H1 (cell line): ENCODE measurements around the gene ASMTL. TPM values are rescaled to one million over a fixed set of nuclear protein-coding genes. Genes with fewer than 3 reads are reported as not detected.

Experiments
- CTCF ChIA-PET: fragments of 300-600 bp; sonication (Branson Sonifier 250); formaldehyde crosslinking; loops from one replicate; lab custom pipeline; 2021; ENCODE audit not compliant: partially characterized antibody; lab: Charles Lee
- POLR2A ChIA-PET: fragments of 300-600 bp; sonication (Branson Sonifier 250); formaldehyde crosslinking; loops from one replicate; lab custom pipeline; 2021; ENCODE audit warnings: inconsistent platforms; ENCODE audit not compliant: partially characterized antibody; lab: Charles Lee
- DNase-seq, 2 experiments: peaks; one replicate each; pipeline versions ENCODE4 v3.0.0 to v3.0.0-alpha.2; 2010 to 2022; ENCODE audit warnings: low spot score in 2 of 2, low read depth in 1 of 2, mixed read lengths in 1 of 2
- FAIRE-seq: peaks from 2 replicates; lab custom pipeline; 2011; peaks lifted over from hg19 to GRCh38; lab: Jason Lieb, UNC
- H2AFZ ChIP-seq: 2 replicates; pipeline ENCODE4 v1.8.1; 2012; ENCODE audit warnings: low read length, inconsistent platforms
- H2AK5ac ChIP-seq: 2 replicates; pipeline ENCODE4 v1.6.1; 2013; ENCODE audit warnings: low read depth, low read length
- H2BK120ac ChIP-seq: replicated peaks from 2 replicates; pipeline ENCODE3; 2013; ENCODE audit warnings: low read depth, low read length, inconsistent platforms
- H2BK12ac ChIP-seq: 2 replicates; pipeline ENCODE4 v1.6.1; 2013; ENCODE audit warnings: low read depth, low read length
- H2BK15ac ChIP-seq: 2 replicates; pipeline ENCODE4 v1.6.1; 2013; ENCODE audit warnings: low read length
- H2BK20ac ChIP-seq: 2 replicates; pipeline ENCODE4 v1.6.1; 2013; ENCODE audit warnings: low read length
- H2BK5ac ChIP-seq: 2 replicates; pipeline ENCODE4 v1.6.1; 2013; ENCODE audit warnings: low read depth, low read length
- H3K14ac ChIP-seq: 2 replicates; pipeline ENCODE4 v1.6.1; 2013; ENCODE audit warnings: inconsistent platforms; ENCODE audit not compliant: insufficient read length
- H3K18ac ChIP-seq: 2 replicates; pipeline ENCODE4 v1.6.1; 2013; ENCODE audit warnings: low read length; ENCODE audit errors: extremely low read depth
- H3K23ac ChIP-seq: 2 replicates; pipeline ENCODE4 v1.6.1; 2013; ENCODE audit warnings: inconsistent platforms; ENCODE audit not compliant: insufficient read length
- H3K23me2 ChIP-seq: 2 replicates; pipeline ENCODE4 v1.6.1; 2013; ENCODE audit warnings: low read depth, low read length
- H3K27ac ChIP-seq: 2 replicates; pipeline ENCODE4 v1.6.1; 2011; ENCODE audit warnings: low read depth, low read length, inconsistent platforms
- H3K27me3 ChIP-seq, 4 experiments: replicated peaks in 1 of 4; 1 replicate in 1 of 4; 2 replicates in 3 of 4; pipeline versions ENCODE4 v1.6.1 to v1.8.1; 2011 to 2013; ENCODE audit warnings: low read length in 3 of 4, mild to moderate bottlenecking in 3 of 4, inconsistent platforms in 2 of 4, mixed read lengths in 2 of 4, moderate library complexity in 1 of 4; ENCODE audit not compliant: control insufficient read depth in 3 of 4, insufficient read depth in 3 of 4; ENCODE audit errors: extremely low read depth in 1 of 4
- H3K36me3 ChIP-seq, 4 experiments: 2 replicates each; pipeline versions ENCODE4 v1.6.1 to v1.8.1; 2011 to 2013; ENCODE audit warnings: mild to moderate bottlenecking in 4 of 4, low read length in 3 of 4, moderate library complexity in 2 of 4, control low read depth in 1 of 4, inconsistent platforms in 1 of 4; ENCODE audit not compliant: insufficient read depth in 4 of 4, control insufficient read depth in 2 of 4
- H3K4ac ChIP-seq: replicated peaks from 2 replicates; pipeline ENCODE3; 2013; ENCODE audit warnings: low read length, low read depth, mixed read lengths, inconsistent platforms; ENCODE audit not compliant: insufficient read length
- H3K4me1 ChIP-seq, 4 experiments: replicated peaks in 1 of 4; 1 replicate in 1 of 4; 2 replicates in 3 of 4; pipeline versions ENCODE4 v1.6.1 to v1.8.1; 2011 to 2013; ENCODE audit warnings: low read length in 3 of 4, inconsistent platforms in 2 of 4, mixed read lengths in 1 of 4; ENCODE audit not compliant: insufficient read depth in 4 of 4, control insufficient read depth in 3 of 4
- H3K4me2 ChIP-seq, 2 experiments: 2 replicates each; pipeline versions ENCODE4 v1.6.1 to v1.8.1; 2011 to 2013; ENCODE audit warnings: low read depth in 2 of 2, low read length in 2 of 2, control low read depth in 1 of 2, inconsistent platforms in 1 of 2, mild to moderate bottlenecking in 1 of 2; ENCODE audit not compliant: insufficient read depth in 1 of 2
- H3K4me3 ChIP-seq, 4 experiments: fragments of 200-600, 300-600 bp in 1 of 4; sonication (generic), shearing (Covaris generic), sonication (Bioruptor Twin) in 1 of 4; 2 replicates each; pipeline versions ENCODE4 v1.5.1 to v1.8.1; 2011 to 2016; ENCODE audit warnings: low read length in 4 of 4, low read depth in 3 of 4, control low read depth in 2 of 4, inconsistent platforms in 2 of 4, mild to moderate bottlenecking in 2 of 4, mixed read lengths in 1 of 4, moderate library complexity in 1 of 4; ENCODE audit not compliant: insufficient read depth in 2 of 4; ENCODE audit errors: extremely low read depth in 1 of 4
- H3K56ac ChIP-seq: replicated peaks from 2 replicates; pipeline ENCODE3; 2013; ENCODE audit warnings: low read depth, mild to moderate bottlenecking, mixed read lengths, low read length, inconsistent platforms; ENCODE audit not compliant: insufficient read length
- H3K79me1 ChIP-seq: 2 replicates; pipeline ENCODE4 v1.6.1; 2013; ENCODE audit warnings: low read depth, low read length, control low read depth
- H3K79me2 ChIP-seq, 2 experiments: 2 replicates each; pipeline versions ENCODE4 v1.6.1 to v1.8.1; 2012 to 2013; ENCODE audit warnings: low read length in 2 of 2, mild to moderate bottlenecking in 2 of 2, inconsistent platforms in 1 of 2; ENCODE audit not compliant: insufficient read depth in 2 of 2, control insufficient read depth in 1 of 2
- H3K9ac ChIP-seq, 4 experiments: replicated peaks in 1 of 4; 1 replicate in 1 of 4; 2 replicates in 3 of 4; pipeline versions ENCODE4 v1.6.1 to v1.8.1; 2011 to 2013; ENCODE audit warnings: low read depth in 3 of 4, low read length in 3 of 4, control low read depth in 2 of 4, mild to moderate bottlenecking in 2 of 4, moderate library complexity in 2 of 4, inconsistent platforms in 1 of 4; ENCODE audit errors: extremely low read depth in 1 of 4
- H3K9me3 ChIP-seq, 2 experiments: 2 replicates each; pipeline versions ENCODE4 v1.6.1 to v1.8.1; 2012 to 2013; ENCODE audit warnings: mild to moderate bottlenecking in 2 of 2, moderate library complexity in 2 of 2, control low read depth in 1 of 2, inconsistent platforms in 1 of 2, low read depth in 1 of 2, low read length in 1 of 2, mixed read lengths in 1 of 2; ENCODE audit not compliant: insufficient read depth in 2 of 2
- H4K20me1 ChIP-seq, 2 experiments: replicated peaks in 1 of 2; 2 replicates each; pipeline versions ENCODE3 to v1.8.1; 2011 to 2013; ENCODE audit warnings: inconsistent platforms in 2 of 2, low read length in 2 of 2, mild to moderate bottlenecking in 1 of 2; ENCODE audit not compliant: insufficient read depth in 2 of 2, control insufficient read depth in 1 of 2
- H4K5ac ChIP-seq: 2 replicates; pipeline ENCODE4 v1.6.1; 2013; ENCODE audit warnings: low read length, low read depth, mixed read lengths, inconsistent platforms; ENCODE audit not compliant: insufficient read length
- H4K8ac ChIP-seq: 2 replicates; pipeline ENCODE4 v1.8.0; 2013; ENCODE audit warnings: mild to moderate bottlenecking, moderate library complexity, low read length, inconsistent platforms; ENCODE audit not compliant: insufficient read depth; ENCODE audit errors: extremely low read depth
- H4K91ac ChIP-seq: replicated peaks from 2 replicates; pipeline ENCODE3; 2013; ENCODE audit warnings: low read length, mixed read lengths, inconsistent platforms; ENCODE audit not compliant: insufficient read length
- KDM1A ChIP-seq: fragments of 200-600, 300-600 bp; sonication (generic); IDR thresholded peaks from 2 replicates; pipeline ENCODE4 v1.7.1; 2016; ENCODE audit warnings: mild to moderate bottlenecking, low read length, borderline replicate concordance
- KDM5A ChIP-seq: fragments of 200-600 bp; IDR thresholded peaks from 2 replicates; pipeline ENCODE4 v1.7.1; 2012; ENCODE audit warnings: mild to moderate bottlenecking, low read length, inconsistent platforms, mixed read lengths
- NANOG ChIP-seq: IDR thresholded peaks from 2 replicates; pipeline ENCODE4 v1.6.1; 2011; ENCODE audit warnings: low read length, low read depth, mild to moderate bottlenecking, inconsistent platforms; ENCODE audit not compliant: insufficient read depth, poor library complexity, severe bottlenecking
- SIX5 ChIP-seq: IDR thresholded peaks from 2 replicates; pipeline ENCODE4 v1.6.1; 2011; ENCODE audit warnings: mild to moderate bottlenecking, low read depth, low read length
- WGBS, 2 experiments: shearing (Covaris generic) in 1 of 2; methylation state at CpG; one replicate each; pipeline versions ENCODE4 v1.1.6 to v1.1.7; 2013 to 2015; ENCODE audit warnings: low lambda C conversion rate in 2 of 2, mixed read lengths in 2 of 2, inconsistent platforms in 1 of 2, low coverage in 1 of 2, missing lambda C conversion rate in 1 of 2; ENCODE audit not compliant: insufficient replicate concordance in 2 of 2, insufficient coverage in 1 of 2, insufficient read length in 1 of 2; ENCODE audit errors: extremely low coverage in 1 of 2, missing lambda C conversion rate in 1 of 2; 5-methylcytosine and 5-hydroxymethylcytosine counted together
- polyA plus RNA-seq, 7 experiments: library from polyadenylated mRNA; depleted of rRNA in 3 of 7; stranded (reverse) in 5 of 7; unstranded in 2 of 7; fragments of >200 nt in 5 of 7; fragments of 200-250 nt in 2 of 7; gene quantifications; 1 replicate in 5 of 7; 2 replicates in 1 of 7; 4 replicates in 1 of 7; pipeline versions ENCODE4 v1.2.1 to v1.2.3, GENCODE V29; 2011 to 2013; ENCODE audit warnings: missing spikeins in 2 of 7, mixed read lengths in 2 of 7
- total RNA-seq: library from RNA; stranded (reverse); fragmentation: NEBNext Ultra II Directional; extraction: Animal tissue kit (Norgen Biotek cat#: 25700); gene quantifications from 2 replicates; pipeline ENCODE4 v1.2.1, GENCODE V29; 2021

The ASMTL gene
- total and polyA plus RNA-seq, 2 of the 8 experiments (the other 6 are each of a cell fraction or from before 2014, with no cell fraction given): 75.6 to 81.4 TPM

DNA sequence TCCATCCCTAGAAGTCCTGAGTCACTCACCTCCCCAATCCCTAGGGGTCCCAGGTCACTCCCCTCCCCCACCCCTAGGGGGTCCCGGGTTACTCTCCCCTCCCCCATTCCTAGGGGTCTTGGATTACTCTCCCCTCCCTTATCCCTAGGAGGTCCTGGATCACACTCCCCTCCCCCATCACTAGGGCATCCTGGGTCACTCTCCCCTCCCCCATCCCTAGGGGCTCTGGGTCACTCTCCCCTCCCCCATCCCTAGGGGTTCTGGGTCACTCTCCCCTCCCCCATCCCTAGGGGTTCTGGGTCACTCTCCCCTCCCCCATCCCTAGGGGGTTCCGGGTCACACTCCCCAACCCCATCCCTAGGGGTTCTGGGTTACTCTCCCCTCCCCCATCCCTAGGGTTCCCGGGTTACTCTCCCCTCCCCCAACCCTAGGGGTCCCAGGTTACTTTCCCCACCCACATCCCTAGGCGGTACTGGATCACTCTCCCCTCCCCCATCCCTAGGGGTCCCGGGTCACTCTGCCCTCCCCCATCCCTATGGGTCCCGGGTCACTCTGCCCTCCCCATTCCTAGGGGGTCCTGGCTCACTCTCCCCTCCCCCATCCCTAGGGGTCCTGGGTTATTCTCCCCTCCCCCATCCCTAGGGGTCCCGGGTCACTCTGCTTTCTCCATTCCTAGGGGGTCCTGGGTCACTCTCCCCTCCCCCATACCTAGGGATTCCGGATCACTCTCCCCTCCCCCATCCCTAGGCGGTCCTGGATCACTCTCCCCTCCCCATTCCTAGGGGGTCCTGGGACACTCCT lies 2.1 kb downstream of the ASMTL start:
- Histone ChIP-seq H2BK15ac (no peak overlapping the region), H4K8ac (no peak overlapping the region), H3K14ac (no peak overlapping the region), H3K36me3 (peaks cover 4 to 23% (median 11%) of the 10 kb centered on the region in 4 experiments; a peak in 6 of 8 replicates), H4K91ac (no peak overlapping the region), H2BK120ac (no peak overlapping the region), H3K27me3 (no peaks in the 10 kb centered on the region), H2AK5ac (no peak overlapping the region), H3K23ac (no peak overlapping the region), H3K9me3 (peaks cover 4 to 26% of the 10 kb centered on the region in 2 experiments; a peak in 3 of 4 replicates), H3K27ac (no peak overlapping the region), H4K5ac (no peak overlapping the region), H3K18ac (no peak overlapping the region; the same call in 1 of the 2 replicates), H3K9ac (no peak overlapping the region), H2BK12ac (no peak overlapping the region), H3K4ac (no peak overlapping the region), H4K20me1 (peaks cover 0 to 5% of the 10 kb centered on the region in 2 experiments), H3K4me2 (no peak overlapping the region), H3K56ac (no peak overlapping the region), H3K4me3 (peak overlapping the region in 1 of 4 experiments; percentile 100; a peak in 3 of 8 replicates), H2BK20ac (no peak overlapping the region), H2BK5ac (no peak overlapping the region), H3K79me1 (peaks cover 29% of the 10 kb centered on the region), H2AFZ (no peak overlapping the region), H3K4me1 (peaks cover 0 to 1% (median 0%) of the 10 kb centered on the region in 4 experiments; a peak in 2 of 7 replicates), H3K79me2 (peaks cover 47 to 67% of the 10 kb centered on the region in 2 experiments), H3K23me2 (peaks cover 13% of the 10 kb centered on the region; the same call in 1 of the 2 replicates)
- TF ChIP-seq SIX5: no peak
- TF ChIP-seq KDM5A: no peak
- no peak for TF ChIP-seq NANOG
- peak; percentile 89; the same call in 1 of the 2 replicates for TF ChIP-seq KDM1A
- DNase-seq: no peak
- no peak for FAIRE-seq
- WGBS, 2 experiments: no CpG with 5 or more reads among the region's 9 CpGs
- ChIA-PET CTCF (no interaction called here), POLR2A (no interaction called here)
